Measurements from ENCODE around the gene GFOD2. TPM values are rescaled to one million over a fixed set of nuclear protein-coding genes. Genes with fewer than 3 reads are reported as not detected.

GFOD2 gene
- total and polyA plus RNA-seq, 2 of the 13 experiments (the other 11 are each of a cell fraction or from before 2014, with no cell fraction given) = 11.1 to 17.2 TPM

DNA sequence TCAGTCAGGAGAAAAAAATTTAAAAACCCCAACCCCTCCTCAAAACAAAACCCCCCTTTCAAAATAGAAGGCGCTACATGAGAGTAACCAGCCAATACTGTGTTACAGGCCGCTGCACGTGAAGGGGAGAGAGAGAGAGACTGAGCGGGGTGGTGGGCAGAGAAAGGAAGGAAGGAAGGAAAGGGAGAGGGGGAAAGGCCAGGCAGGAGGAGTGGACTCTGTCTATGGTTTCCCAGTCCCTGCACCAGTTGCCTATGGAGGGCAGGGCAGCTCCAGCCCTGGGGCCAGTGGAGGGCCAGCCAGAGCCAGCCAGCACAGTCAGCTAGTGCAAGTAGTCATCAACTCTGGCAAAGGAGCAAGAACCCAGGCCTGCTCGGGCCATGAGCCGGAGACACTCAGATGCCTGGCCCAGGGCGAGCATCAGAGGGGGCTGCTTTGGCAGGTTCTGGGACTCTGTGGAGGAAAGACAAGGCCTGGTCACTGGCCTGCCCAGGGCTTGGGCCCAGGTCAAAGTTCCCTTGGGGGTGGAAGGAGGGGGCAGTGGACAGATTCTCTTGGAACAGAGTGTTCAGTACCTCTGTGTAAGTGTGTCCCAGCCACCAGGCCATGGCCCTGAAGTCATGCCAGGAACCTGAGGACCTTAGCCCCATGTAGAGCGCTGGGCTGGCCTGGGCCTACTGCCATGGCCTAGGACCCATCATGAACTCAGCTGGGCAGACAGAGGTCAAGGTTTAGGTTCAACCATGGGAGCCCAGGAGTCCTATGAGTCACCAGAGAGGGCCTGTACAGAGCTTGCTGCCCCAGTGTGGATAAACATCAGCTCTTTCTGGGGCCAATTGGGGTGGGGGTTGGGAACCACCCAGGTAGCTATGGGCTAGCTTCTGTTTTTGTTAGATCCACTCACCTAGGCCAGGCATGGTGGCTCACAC, 7.3 kb upstream of the GFOD2 start (continued):
- no peak for TF ChIP-seq DMAP1 (CRISPR knock-in tag; IDR thresholded peaks at IDR 0.05)
- TF ChIP-seq, protein P1, sequence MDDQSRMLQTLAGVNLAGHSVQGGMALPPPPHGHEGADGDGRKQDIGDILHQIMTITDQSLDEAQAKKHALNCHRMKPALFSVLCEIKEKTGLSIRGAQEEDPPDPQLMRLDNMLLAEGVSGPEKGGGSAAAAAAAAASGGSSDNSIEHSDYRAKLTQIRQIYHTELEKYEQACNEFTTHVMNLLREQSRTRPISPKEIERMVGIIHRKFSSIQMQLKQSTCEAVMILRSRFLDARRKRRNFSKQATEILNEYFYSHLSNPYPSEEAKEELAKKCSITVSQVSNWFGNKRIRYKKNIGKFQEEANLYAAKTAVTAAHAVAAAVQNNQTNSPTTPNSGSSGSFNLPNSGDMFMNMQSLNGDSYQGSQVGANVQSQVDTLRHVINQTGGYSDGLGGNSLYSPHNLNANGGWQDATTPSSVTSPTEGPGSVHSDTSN (CRISPR knock-in tag; IDR thresholded peaks at IDR 0.05; ENCODE audit: borderline replicate concordance) = no peak
- TF ChIP-seq RAD51 (IDR thresholded peaks at IDR 0.05; ENCODE audit: borderline replicate concordance) = no peak
- TF ChIP-seq TBX2 (CRISPR knock-in tag; IDR thresholded peaks at IDR 0.05; ENCODE audit: borderline replicate concordance) = peak; percentile 32; the same call in 1 of the 2 replicates
- no peak for TF ChIP-seq NONO (IDR thresholded peaks at IDR 0.05)
- no peak for TF ChIP-seq NONO (CRISPR knock-in tag; conservative IDR thresholded peaks at IDR 0.05)
- TF ChIP-seq ZNF616 (CRISPR knock-in tag; IDR thresholded peaks at IDR 0.05; ENCODE audit: low read depth) = no peak
- 0 out of 2 replicates have a peak, but pooled peaks have one; percentile 45 for TF ChIP-seq PPARG (CRISPR knock-in tag; conservative IDR thresholded peaks at IDR 0.05)
- TF ChIP-seq, protein P2, sequence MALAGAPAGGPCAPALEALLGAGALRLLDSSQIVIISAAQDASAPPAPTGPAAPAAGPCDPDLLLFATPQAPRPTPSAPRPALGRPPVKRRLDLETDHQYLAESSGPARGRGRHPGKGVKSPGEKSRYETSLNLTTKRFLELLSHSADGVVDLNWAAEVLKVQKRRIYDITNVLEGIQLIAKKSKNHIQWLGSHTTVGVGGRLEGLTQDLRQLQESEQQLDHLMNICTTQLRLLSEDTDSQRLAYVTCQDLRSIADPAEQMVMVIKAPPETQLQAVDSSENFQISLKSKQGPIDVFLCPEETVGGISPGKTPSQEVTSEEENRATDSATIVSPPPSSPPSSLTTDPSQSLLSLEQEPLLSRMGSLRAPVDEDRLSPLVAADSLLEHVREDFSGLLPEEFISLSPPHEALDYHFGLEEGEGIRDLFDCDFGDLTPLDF (CRISPR knock-in tag; IDR thresholded peaks at IDR 0.05) = no peak
- no peak for TF ChIP-seq IKZF4 (CRISPR knock-in tag; IDR thresholded peaks at IDR 0.05; ENCODE audit: borderline replicate concordance, low read depth, not compliant biosample characterization)
- no peak for TF ChIP-seq ZNF7 (CRISPR knock-in tag; IDR thresholded peaks at IDR 0.05)
- peak; percentile 66; the same call in 1 of the 2 replicates for TF ChIP-seq ZNF878 (CRISPR knock-in tag; IDR thresholded peaks at IDR 0.05)
- TF ChIP-seq, protein P3, sequence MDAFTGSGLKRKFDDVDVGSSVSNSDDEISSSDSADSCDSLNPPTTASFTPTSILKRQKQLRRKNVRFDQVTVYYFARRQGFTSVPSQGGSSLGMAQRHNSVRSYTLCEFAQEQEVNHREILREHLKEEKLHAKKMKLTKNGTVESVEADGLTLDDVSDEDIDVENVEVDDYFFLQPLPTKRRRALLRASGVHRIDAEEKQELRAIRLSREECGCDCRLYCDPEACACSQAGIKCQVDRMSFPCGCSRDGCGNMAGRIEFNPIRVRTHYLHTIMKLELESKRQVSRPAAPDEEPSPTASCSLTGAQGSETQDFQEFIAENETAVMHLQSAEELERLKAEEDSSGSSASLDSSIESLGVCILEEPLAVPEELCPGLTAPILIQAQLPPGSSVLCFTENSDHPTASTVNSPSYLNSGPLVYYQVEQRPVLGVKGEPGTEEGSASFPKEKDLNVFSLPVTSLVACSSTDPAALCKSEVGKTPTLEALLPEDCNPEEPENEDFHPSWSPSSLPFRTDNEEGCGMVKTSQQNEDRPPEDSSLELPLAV (CRISPR knock-in tag; conservative IDR thresholded peaks at IDR 0.05; ENCODE audit: low read depth) = no peak
- TF ChIP-seq GATAD1 (CRISPR knock-in tag; IDR thresholded peaks at IDR 0.05) = no peak
- no peak for TF ChIP-seq HNRNPL (IDR thresholded peaks at IDR 0.05; ENCODE audit: low read depth, low read length)
- TF ChIP-seq, protein P4, sequence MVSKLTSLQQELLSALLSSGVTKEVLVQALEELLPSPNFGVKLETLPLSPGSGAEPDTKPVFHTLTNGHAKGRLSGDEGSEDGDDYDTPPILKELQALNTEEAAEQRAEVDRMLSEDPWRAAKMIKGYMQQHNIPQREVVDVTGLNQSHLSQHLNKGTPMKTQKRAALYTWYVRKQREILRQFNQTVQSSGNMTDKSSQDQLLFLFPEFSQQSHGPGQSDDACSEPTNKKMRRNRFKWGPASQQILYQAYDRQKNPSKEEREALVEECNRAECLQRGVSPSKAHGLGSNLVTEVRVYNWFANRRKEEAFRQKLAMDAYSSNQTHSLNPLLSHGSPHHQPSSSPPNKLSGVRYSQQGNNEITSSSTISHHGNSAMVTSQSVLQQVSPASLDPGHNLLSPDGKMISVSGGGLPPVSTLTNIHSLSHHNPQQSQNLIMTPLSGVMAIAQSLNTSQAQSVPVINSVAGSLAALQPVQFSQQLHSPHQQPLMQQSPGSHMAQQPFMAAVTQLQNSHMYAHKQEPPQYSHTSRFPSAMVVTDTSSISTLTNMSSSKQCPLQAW (CRISPR knock-in tag; IDR thresholded peaks at IDR 0.05) = peak; percentile 68; the same call in 1 of the 2 replicates
- no peak for TF ChIP-seq SATB2 (CRISPR knock-in tag; IDR thresholded peaks at IDR 0.05)
- no peak for TF ChIP-seq ZNF430 (CRISPR knock-in tag; IDR thresholded peaks at IDR 0.05)
- TF ChIP-seq PRMT3 (CRISPR knock-in tag; IDR thresholded peaks at IDR 0.05; ENCODE audit: borderline replicate concordance, low read depth) = no peak
- TF ChIP-seq, protein P5, sequence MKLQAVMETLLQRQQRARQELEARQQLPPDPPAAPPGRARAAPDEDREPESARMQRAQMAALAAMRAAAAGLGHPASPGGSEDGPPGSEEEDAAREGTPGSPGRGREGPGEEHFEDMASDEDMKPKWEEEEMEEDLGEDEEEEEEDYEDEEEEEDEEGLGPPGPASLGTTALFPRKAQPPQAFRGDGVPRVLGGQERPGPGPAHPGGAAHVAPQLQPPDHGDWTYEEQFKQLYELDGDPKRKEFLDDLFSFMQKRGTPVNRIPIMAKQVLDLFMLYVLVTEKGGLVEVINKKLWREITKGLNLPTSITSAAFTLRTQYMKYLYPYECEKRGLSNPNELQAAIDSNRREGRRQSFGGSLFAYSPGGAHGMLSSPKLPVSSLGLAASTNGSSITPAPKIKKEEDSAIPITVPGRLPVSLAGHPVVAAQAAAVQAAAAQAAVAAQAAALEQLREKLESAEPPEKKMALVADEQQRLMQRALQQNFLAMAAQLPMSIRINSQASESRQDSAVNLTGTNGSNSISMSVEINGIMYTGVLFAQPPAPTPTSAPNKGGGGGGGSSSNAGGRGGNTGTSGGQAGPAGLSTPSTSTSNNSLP (IDR thresholded peaks at IDR 0.05; ENCODE audit: low read depth, low read length) = no peak
- TF ChIP-seq MAFF (IDR thresholded peaks at IDR 0.05; ENCODE audit: low read depth, low read length) = no peak
- TF ChIP-seq EZH2 (conservative IDR thresholded peaks at IDR 0.05; ENCODE audit: low read depth, low read length) = no peak
- TF ChIP-seq RELA (CRISPR knock-in tag; IDR thresholded peaks at IDR 0.05) = no peak
